A549 treated with CORT108297 at 1 μM for 4 hours (cell line): Measurements from ENCODE around the gene SPATA31A5. TPM values are rescaled to one million over a fixed set of nuclear protein-coding genes. Genes with fewer than 3 reads are reported as not detected.

Experiments
- total RNA-seq: library from RNA; stranded (reverse); fragments of 200-300 nt; extraction: Qiagen RNA extraction; gene quantifications from 5 replicates; pipeline ENCODE4 v1.2.3, GENCODE V29; 2022

Gene SPATA31A5
- total RNA-seq = not detected in 5 replicates

GRCh38 chr9:60914107-60914506 lies at the start of gene SPATA31A5:
Gene SPATA31A5, plus strand, starts transcription at chr9:60914407. Its CDS starts 29 bp downstream, at chr9:60914436.

